Natural killer cell (primary cell): ENCODE data around the gene TNS4. TPM values are rescaled to one million over a fixed set of nuclear protein-coding genes. Genes with fewer than 3 reads are reported as not detected.

Experiments used
- ATAC-seq, 3 donors: fragments of 150-1000 bp in 2 of 3; fragments of 200-7000 bp in 1 of 3; cut with Tn5 transposase; 1 replicate in 1 of 3; 2 replicates in 2 of 3; pipeline ENCODE4 v1.10.0; 2021; ENCODE audit warnings: mild to moderate bottlenecking in 2 of 3, moderate library complexity in 2 of 3
- DNase-seq, 2 donors: peaks; one replicate each; pipeline versions ENCODE4 v3.0.0 to v3.0.0-alpha.2; 2013 to 2021; ENCODE audit warnings: mixed read lengths in 1 of 2
- H3K27ac ChIP-seq: one replicate; pipeline ENCODE4 v1.5.1; 2013; ENCODE audit warnings: mild to moderate bottlenecking, low read length
- H3K27me3 ChIP-seq: one replicate; pipeline ENCODE4 v1.6.1; 2013; ENCODE audit warnings: low read length; ENCODE audit not compliant: control insufficient read depth, insufficient read depth
- H3K36me3 ChIP-seq: one replicate; pipeline ENCODE4 v1.6.1; 2013; ENCODE audit warnings: low read length; ENCODE audit not compliant: control insufficient read depth, insufficient read depth
- H3K4me1 ChIP-seq: one replicate; pipeline ENCODE4 v1.6.1; 2013; ENCODE audit warnings: low read length; ENCODE audit not compliant: control insufficient read depth, insufficient read depth
- H3K4me3 ChIP-seq: one replicate; pipeline ENCODE4 v1.5.1; 2013; ENCODE audit warnings: low read length
- H3K9me3 ChIP-seq: one replicate; pipeline ENCODE4 v1.6.1; 2013; ENCODE audit warnings: low read length; ENCODE audit not compliant: control insufficient read depth, insufficient read depth
- H3K27ac Mint-ChIP-seq, 2 donors: one replicate each; pipeline ENCODE4 v1.8.0; 2022; ENCODE audit warnings: mild to moderate bottlenecking in 2 of 2, mixed read lengths in 2 of 2, moderate library complexity in 1 of 2
- H3K27me3 Mint-ChIP-seq, 2 donors: one replicate each; pipeline ENCODE4 v1.8.0; 2022; ENCODE audit warnings: low read depth in 2 of 2, mixed read lengths in 2 of 2
- H3K36me3 Mint-ChIP-seq: one replicate; pipeline ENCODE4 v1.8.0; 2022; ENCODE audit warnings: mixed read lengths
- H3K4me1 Mint-ChIP-seq, 2 donors: one replicate each; pipeline ENCODE4 v1.8.0; 2022; ENCODE audit warnings: mixed read lengths in 2 of 2
- H3K4me3 Mint-ChIP-seq: one replicate; pipeline ENCODE4 v1.8.0; 2022; ENCODE audit warnings: mild to moderate bottlenecking, moderate library complexity, mixed read lengths
- H3K9me3 Mint-ChIP-seq, 2 donors: one replicate each; pipeline ENCODE4 v1.8.0; 2022; ENCODE audit warnings: mixed read lengths in 2 of 2
- CTCF ChIP-seq: fragments of 200-600 bp; IDR thresholded peaks from one replicate; pipeline ENCODE4 v1.8.0; 2022; ENCODE audit warnings: antibody characterized with exemption
- WGBS: methylation state at CpG from one replicate; pipeline ENCODE4 v1.1.7; 2013; ENCODE audit warnings: missing lambda C conversion rate; ENCODE audit not compliant: insufficient coverage; 5-methylcytosine and 5-hydroxymethylcytosine counted together
- intact Hi-C: fragments of 100-400 bp; cut with micrococcal nuclease; formaldehyde crosslinking; loops from one replicate; pipeline ENCODE4 v1.14.2; 2022
- total RNA-seq, 4 donors: library from RNA; stranded (reverse); fragments of 120-200 nt in 1 of 4; gene quantifications; one replicate each; pipeline versions ENCODE4 v1.2.3 to v1.2.4, GENCODE V29; 2013 to 2022

TNS4 gene
- total RNA-seq, 3 donors from 2014 or later (not counting 1 experiment from before 2014, with no cell fraction given) = 0.65 to 1.8 (median 0.94) TPM

- peaks cover 3% of the 10 kb centered on the region for H3K36me3 Mint-ChIP-seq
- 96% methylated on average over 5 of the region's 5 CpGs for WGBS
- H3K4me1 Mint-ChIP-seq = peaks cover 47 to 52% of the 10 kb centered on the region in 2 donors
- peak overlapping the region in 1 of 2 donors; percentile 35 for H3K27ac Mint-ChIP-seq
- H3K27ac ChIP-seq = peak overlapping the region; percentile 27
- intact Hi-C loops = loop anchor here (5.0 kb wide), 1 partner anchor 228 kb away; no protein-coding TSS in a partner anchor
- no peaks in the 10 kb centered on the region for H3K36me3 ChIP-seq
- no peaks in the 10 kb centered on the region for H3K9me3 Mint-ChIP-seq
- no peak for ATAC-seq
- H3K27me3 ChIP-seq = no peaks in the 10 kb centered on the region
- H3K9me3 ChIP-seq = no peaks in the 10 kb centered on the region
- H3K4me1 ChIP-seq = peaks cover 65% of the 10 kb centered on the region
- DNase-seq = no peak
- H3K4me3 Mint-ChIP-seq = no peak overlapping the region
- no peak overlapping the region for H3K4me3 ChIP-seq
- no peak for TF ChIP-seq CTCF
- H3K27me3 Mint-ChIP-seq = peaks cover 5 to 7% of the 10 kb centered on the region in 2 donors
Measured at GRCh38 chr17:40530531-40530994, 29.1 kb upstream of the TNS4 start.

- no peak for TF ChIP-seq CTCF
- Histone ChIP-seq H3K9me3 (no peaks in the 10 kb centered on the region), H3K27me3 (no peaks in the 10 kb centered on the region), H3K27ac (no peak overlapping the region), H3K4me1 (peaks cover 62% of the 10 kb centered on the region), H3K36me3 (no peaks in the 10 kb centered on the region), H3K4me3 (no peak overlapping the region)
- H3K36me3 Mint-ChIP-seq = peaks cover 9% of the 10 kb centered on the region
- peaks cover 0 to 4% of the 10 kb centered on the region in 2 donors for H3K9me3 Mint-ChIP-seq
- peaks cover 47 to 52% of the 10 kb centered on the region in 2 donors for H3K4me1 Mint-ChIP-seq
- no peak overlapping the region for H3K4me3 Mint-ChIP-seq
- 95% methylated on average over 2 of the region's 2 CpGs for WGBS
- H3K27ac Mint-ChIP-seq = no peak overlapping the region
- DNase-seq = no peak
- ATAC-seq = no peak
- H3K27me3 Mint-ChIP-seq = peaks cover 5 to 7% of the 10 kb centered on the region in 2 donors
- intact Hi-C loops = loop anchor here (1.0 to 5.0 kb wide), 2 partner anchors 14 to 228 kb away; no protein-coding TSS in a partner anchor
Measured at GRCh38 chr17:40529991-40530390, 28.6 kb upstream of the TNS4 start.

GRCh38 chr17:40528692-40529417, 27.4 kb upstream of the TNS4 start:
- no peaks in the 10 kb centered on the region for H3K27me3 ChIP-seq
- TF ChIP-seq CTCF = no peak
- no peaks in the 10 kb centered on the region for H3K36me3 ChIP-seq
- intact Hi-C loops = loop anchor here (1.0 kb wide), 1 partner anchor 13 kb away; no protein-coding TSS in a partner anchor
- WGBS = 38% methylated on average over 7 of the region's 10 CpGs
- peak overlapping the region; percentile 54 to 56 for H3K27ac Mint-ChIP-seq
- no peaks in the 10 kb centered on the region for H3K9me3 ChIP-seq
- ATAC-seq (peak; percentile 62 to 73 (median 64)), DNase-seq (peak in 1 of 2 donors; percentile 80)
- H3K27ac ChIP-seq = no peak overlapping the region
- H3K4me3 ChIP-seq = no peak overlapping the region
- H3K36me3 Mint-ChIP-seq = peaks cover 20% of the 10 kb centered on the region
- H3K9me3 Mint-ChIP-seq = peaks cover 0 to 8% of the 10 kb centered on the region in 2 donors
- peaks cover 46 to 50% of the 10 kb centered on the region in 2 donors for H3K4me1 Mint-ChIP-seq
- peak overlapping the region; percentile 84 for H3K4me3 Mint-ChIP-seq
- peaks cover 3 to 7% of the 10 kb centered on the region in 2 donors for H3K27me3 Mint-ChIP-seq
- H3K4me1 ChIP-seq = peaks cover 50% of the 10 kb centered on the region
